GM10266 (cell line): ENCODE measurements around the gene THYN1.
"Not testable (repeated sequence)": the region's sequence is repeated elsewhere in the genome, so short reads cannot be mapped to it uniquely, and the experiment has no call there.

Experiments
- DNase-seq: peaks from one replicate; pipeline ENCODE4 v3.0.0; 2012; ENCODE audit errors: extremely low spot score
- CTCF ChIP-seq: IDR thresholded peaks from 2 replicates; pipeline ENCODE4 v1.5.1; 2012; ENCODE audit warnings: mild to moderate bottlenecking, low read depth; ENCODE audit not compliant: control insufficient read depth, insufficient read depth; ENCODE audit errors: missing control alignments

THYN1 gene

GRCh38 chr11:134289789-134290188 is 36.6 kb upstream of the THYN1 start:
- DNase-seq: no peak
- TF ChIP-seq CTCF: no peak

GRCh38 chr11:134289167-134289566 is 36.0 kb upstream of the THYN1 start:
- no peak for TF ChIP-seq CTCF

GRCh38 chr11:134288486-134288885 is 35.3 kb upstream of the THYN1 start:
- no peak for TF ChIP-seq CTCF
- no peak for DNase-seq

More at GRCh38 chr11:134289167-134289566, 36.0 kb upstream of the THYN1 start:
- DNase-seq: no peak

GRCh38 chr11:134287561-134287960 is 34.4 kb upstream of the THYN1 start:
- no peak for TF ChIP-seq CTCF
- DNase-seq: no peak

- not testable (repeated sequence) for DNase-seq
Observed at GRCh38 chr11:134284349-134284748, 31.2 kb upstream of the THYN1 start.

GRCh38 chr11:134283461-134284230 is 30.5 kb upstream of the THYN1 start:
- DNase-seq: no peak
- no peak for TF ChIP-seq CTCF

- TF ChIP-seq CTCF: no peak
- DNase-seq: no peak
Observed at GRCh38 chr11:134282121-134283045, 29.2 kb upstream of the THYN1 start.

GRCh38 chr11:134281635-134282034 is 28.5 kb upstream of the THYN1 start:
- not testable (repeated sequence) for DNase-seq
